Astrocyte (in vitro differentiated cells and primary cell): Measurements from ENCODE around the gene CCDC38. TPM values are rescaled to one million over a fixed set of nuclear protein-coding genes. Genes with fewer than 3 reads are reported as not detected.

Experiments used
- DNase-seq: peaks from one replicate; pipeline ENCODE4 v3.0.0-alpha.2; 2010; ENCODE audit warnings: low read depth
- FAIRE-seq: peaks from 2 replicates; lab custom pipeline; 2011; peaks lifted over from hg19 to GRCh38; lab: Jason Lieb, UNC
- H2AFZ ChIP-seq: 2 replicates; pipeline ENCODE4 v1.6.0; 2012; ENCODE audit warnings: low read depth, low read length, inconsistent platforms
- H3K27ac ChIP-seq: 2 replicates; pipeline ENCODE4 v1.5.1; 2011; ENCODE audit warnings: low read depth, low read length, inconsistent platforms
- H3K27me3 ChIP-seq: 2 replicates; pipeline ENCODE4 v1.6.0; 2011; ENCODE audit warnings: low read length, inconsistent platforms; ENCODE audit not compliant: insufficient read depth
- H3K36me3 ChIP-seq: 2 replicates; pipeline ENCODE4 v1.5.1; 2011; ENCODE audit warnings: low read length, inconsistent platforms; ENCODE audit not compliant: insufficient read depth
- H3K4me1 ChIP-seq: 2 replicates; pipeline ENCODE4 v1.5.1; 2011; ENCODE audit warnings: low read length, inconsistent platforms; ENCODE audit not compliant: insufficient read depth
- H3K4me2 ChIP-seq: 2 replicates; pipeline ENCODE4 v1.6.0; 2012; ENCODE audit warnings: low read length, inconsistent platforms
- H3K4me3 ChIP-seq: 2 replicates; pipeline ENCODE4 v1.5.1; 2011; ENCODE audit warnings: low read depth, mild to moderate bottlenecking, low read length, inconsistent platforms; ENCODE audit not compliant: insufficient read depth
- H3K79me2 ChIP-seq: 2 replicates; pipeline ENCODE4 v1.6.0; 2012; ENCODE audit warnings: mild to moderate bottlenecking, low read length, inconsistent platforms; ENCODE audit not compliant: insufficient read depth
- H3K9ac ChIP-seq: 2 replicates; pipeline ENCODE4 v1.6.0; 2012; ENCODE audit warnings: mild to moderate bottlenecking, low read length, inconsistent platforms
- H3K9me3 ChIP-seq: 2 replicates; pipeline ENCODE4 v1.5.1; 2012; ENCODE audit warnings: low read depth, mild to moderate bottlenecking, low read length, inconsistent platforms; ENCODE audit not compliant: insufficient read depth
- H4K20me1 ChIP-seq: 2 replicates; pipeline ENCODE4 v1.6.0; 2012; ENCODE audit warnings: low read length, inconsistent platforms; ENCODE audit not compliant: insufficient read depth
- H3K27ac Mint-ChIP-seq: one replicate; pipeline ENCODE4 v1.8.0; 2021; ENCODE audit warnings: mild to moderate bottlenecking, mixed read lengths; ENCODE audit not compliant: unreplicated experiment
- H3K27me3 Mint-ChIP-seq: one replicate; pipeline ENCODE4 v1.8.0; 2021; ENCODE audit warnings: low read depth, mixed read lengths; ENCODE audit not compliant: unreplicated experiment
- H3K36me3 Mint-ChIP-seq: one replicate; pipeline ENCODE4 v1.8.0; 2021; ENCODE audit warnings: low read depth, mixed read lengths; ENCODE audit not compliant: unreplicated experiment
- H3K4me1 Mint-ChIP-seq: one replicate; pipeline ENCODE4 v1.8.0; 2021; ENCODE audit warnings: low read depth, mixed read lengths; ENCODE audit not compliant: unreplicated experiment
- H3K4me3 Mint-ChIP-seq: one replicate; pipeline ENCODE4 v1.8.0; 2021; ENCODE audit warnings: mild to moderate bottlenecking, moderate library complexity, mixed read lengths; ENCODE audit not compliant: unreplicated experiment
- H3K9me3 Mint-ChIP-seq: one replicate; pipeline ENCODE4 v1.8.0; 2021; ENCODE audit warnings: mild to moderate bottlenecking, mixed read lengths; ENCODE audit not compliant: unreplicated experiment
- CTCF ChIP-seq: IDR thresholded peaks from 2 replicates; pipeline ENCODE4 v1.5.1; 2011; ENCODE audit warnings: low read depth, mild to moderate bottlenecking, inconsistent platforms, low read length, moderate library complexity; ENCODE audit not compliant: insufficient read depth
- EZH2 ChIP-seq: IDR thresholded peaks from 2 replicates; pipeline ENCODE4 v1.6.1; 2012; ENCODE audit warnings: mild to moderate bottlenecking, low read length, inconsistent platforms; ENCODE audit not compliant: insufficient read depth
- total RNA-seq: library from RNA; stranded (reverse); gene quantifications from 2 replicates; pipeline ENCODE4 v1.2.1, GENCODE V29; 2021

The CCDC38 gene
- total RNA-seq, 1 donor from 2014 or later: 0.07 TPM

GRCh38 chr12:95986635-95987570, 44.5 kb upstream of the CCDC38 start:
- H3K9ac ChIP-seq: no peak overlapping the region
- FAIRE-seq (no peak), DNase-seq (no peak)
- no peaks in the 10 kb centered on the region for H3K79me2 ChIP-seq
- H3K27me3 ChIP-seq: peaks cover 4% of the 10 kb centered on the region
- no peaks in the 10 kb centered on the region for H3K4me1 ChIP-seq
- no peak overlapping the region for H3K4me2 ChIP-seq
- TF ChIP-seq EZH2 (no peak), CTCF (no peak)
- no peaks in the 10 kb centered on the region for H4K20me1 ChIP-seq
- Mint-ChIP-seq H3K36me3 (no peaks in the 10 kb centered on the region), H3K4me3 (no peak overlapping the region), H3K9me3 (no peaks in the 10 kb centered on the region), H3K27ac (no peak overlapping the region), H3K4me1 (no peaks in the 10 kb centered on the region), H3K27me3 (peaks cover 13% of the 10 kb centered on the region)
- H3K4me3 ChIP-seq: no peak overlapping the region
- no peak overlapping the region for H3K27ac ChIP-seq
- no peaks in the 10 kb centered on the region for H3K36me3 ChIP-seq
- no peak overlapping the region for H2AFZ ChIP-seq
- H3K9me3 ChIP-seq: no peaks in the 10 kb centered on the region

- Mint-ChIP-seq H3K27ac (no peak overlapping the region), H3K4me1 (no peaks in the 10 kb centered on the region), H3K9me3 (no peaks in the 10 kb centered on the region), H3K27me3 (peaks cover 10% of the 10 kb centered on the region), H3K36me3 (no peaks in the 10 kb centered on the region), H3K4me3 (no peak overlapping the region)
- Histone ChIP-seq H3K9me3 (no peaks in the 10 kb centered on the region), H3K36me3 (no peaks in the 10 kb centered on the region), H3K9ac (no peak overlapping the region), H3K79me2 (no peaks in the 10 kb centered on the region), H3K4me2 (no peak overlapping the region), H3K27ac (no peak overlapping the region), H2AFZ (no peak overlapping the region), H3K27me3 (peaks cover 4% of the 10 kb centered on the region), H3K4me1 (no peaks in the 10 kb centered on the region), H3K4me3 (no peak overlapping the region), H4K20me1 (no peaks in the 10 kb centered on the region)
- DNase-seq (no peak), FAIRE-seq (no peak)
- no peak for TF ChIP-seq CTCF
- no peak for TF ChIP-seq EZH2
These were observed 42.3 kb upstream of the CCDC38 start for GRCh38 chr12:95984682-95985081.

- Histone ChIP-seq H3K36me3 (no peaks in the 10 kb centered on the region), H3K27me3 (no peaks in the 10 kb centered on the region), H3K9me3 (no peaks in the 10 kb centered on the region), H3K9ac (no peak overlapping the region), H4K20me1 (no peaks in the 10 kb centered on the region), H3K4me2 (no peak overlapping the region), H3K4me1 (no peaks in the 10 kb centered on the region), H2AFZ (no peak overlapping the region), H3K79me2 (no peaks in the 10 kb centered on the region), H3K27ac (no peak overlapping the region), H3K4me3 (no peak overlapping the region)
- no peak for FAIRE-seq
- DNase-seq: no peak
- Mint-ChIP-seq H3K36me3 (no peaks in the 10 kb centered on the region), H3K4me3 (no peak overlapping the region), H3K9me3 (no peaks in the 10 kb centered on the region), H3K4me1 (no peaks in the 10 kb centered on the region), H3K27me3 (peaks cover 6% of the 10 kb centered on the region), H3K27ac (no peak overlapping the region)
- TF ChIP-seq CTCF: no peak
These were observed 40.2 kb upstream of the CCDC38 start for GRCh38 chr12:95982602-95983001.
